A549 (cell line): ENCODE results near the gene SLN. TPM values are rescaled to one million over a fixed set of nuclear protein-coding genes. Genes with fewer than 3 reads are reported as not detected.
"Not testable (repeated sequence)": the region's sequence is repeated elsewhere in the genome, so short reads cannot be mapped to it uniquely, and the experiment has no call there.

Experiments
- ATAC-seq, 2 experiments: fragments of 200-7000 bp in 1 of 2; fragments of >200 bp in 1 of 2; cut with Nextera tagmentation in 1 of 2; cut with Tn5 transposase in 1 of 2; 3 replicates each; pipeline versions ENCODE4 v1.8.0 to v1.9.1; 2018 to 2020; ENCODE audit warnings: mild to moderate bottlenecking in 1 of 2, moderate library complexity in 1 of 2
- CTCF ChIA-PET: fragments of 300-600 bp; sonication (Branson Sonifier 250); formaldehyde crosslinking; extraction: SDS; loops from one replicate; lab custom pipeline; 2021; ENCODE audit warnings: antibody characterized with exemption, inconsistent platforms; lab: Yijun Ruan, JAX
- POLR2A ChIA-PET: fragments of 350-600 bp; formaldehyde crosslinking; extraction: SDS; loops from one replicate; lab custom pipeline; 2021; ENCODE audit warnings: antibody characterized with exemption, inconsistent platforms; lab: Yijun Ruan, JAX
- DNase-seq, 2 experiments: peaks; one replicate each; pipeline versions ENCODE4 v3.0.0 to v3.0.0-alpha.2; 2011 to 2016; ENCODE audit warnings: low read depth in 1 of 2, low spot score in 1 of 2
- FAIRE-seq: peaks from 2 replicates; lab custom pipeline; 2011; peaks lifted over from hg19 to GRCh38; lab: Jason Lieb, UNC
- H3K27ac ChIP-seq, 2 experiments: fragments of >200 bp; sonication (Bioruptor Twin); formaldehyde crosslinking; 3 replicates each; pipeline ENCODE4 v1.5.1; 2016 to 2017
- H3K4me1 ChIP-seq: fragments of >200 bp; sonication (Bioruptor Twin); formaldehyde crosslinking; 3 replicates; pipeline ENCODE4 v1.6.1; 2016
- H3K4me2 ChIP-seq: fragments of >200 bp; sonication (Bioruptor Twin); formaldehyde crosslinking; 3 replicates; pipeline ENCODE4 v1.6.1; 2016
- H3K4me3 ChIP-seq: fragments of >200 bp; sonication (Bioruptor Twin); formaldehyde crosslinking; 3 replicates; pipeline ENCODE4 v1.5.1; 2016
- H3K9me3 ChIP-seq: fragments of >200 bp; sonication (Bioruptor Twin); formaldehyde crosslinking; 3 replicates; pipeline ENCODE4 v1.6.1; 2016
- CEBPB ChIP-seq, 2 experiments: fragments of >200 bp in 1 of 2; sonication (Bioruptor Twin) in 1 of 2; formaldehyde crosslinking in 1 of 2; IDR thresholded peaks; 2 replicates each; pipeline ENCODE4 v1.6.1; 2012 to 2016
- FOSB ChIP-seq: fragments of 250-450 bp; sonication (Bioruptor Pico); IDR thresholded peaks from 2 replicates; pipeline ENCODE4 v1.5.0; 2020; ENCODE audit warnings: mild to moderate bottlenecking, moderate library complexity
- GATA3 ChIP-seq: IDR thresholded peaks from 2 replicates; pipeline ENCODE4 v1.6.1; 2012; ENCODE audit warnings: borderline replicate concordance
- JUNB ChIP-seq: fragments of >200 bp; sonication (Bioruptor Twin); formaldehyde crosslinking; IDR thresholded peaks from 2 replicates; pipeline ENCODE4 v1.6.1; 2016
- KDM5A ChIP-seq: fragments of 200-600 bp; sonication (generic); IDR thresholded peaks from 2 replicates; pipeline ENCODE4 v1.6.1; 2016; ENCODE audit warnings: antibody characterized with exemption, mild to moderate bottlenecking
- NPAS2 ChIP-seq: fragments of 250-450 bp; sonication (Bioruptor Pico); IDR thresholded peaks from 2 replicates; pipeline ENCODE4 v1.8.0; 2022; ENCODE audit warnings: mild to moderate bottlenecking, moderate library complexity, borderline replicate concordance
- NR3C1 ChIP-seq: fragments of >200 bp; sonication (Bioruptor Twin); formaldehyde crosslinking; IDR thresholded peaks from 3 replicates; pipeline ENCODE4 v1.6.1; 2017
- RAD21 ChIP-seq, 2 experiments: fragments of >200 bp in 1 of 2; sonication (Bioruptor Twin) in 1 of 2; formaldehyde crosslinking in 1 of 2; IDR thresholded peaks in 1 of 2; conservative IDR thresholded peaks in 1 of 2; 2 replicates in 1 of 2; 3 replicates in 1 of 2; pipeline ENCODE4 v1.6.1; 2012 to 2018; ENCODE audit warnings: inconsistent platforms in 1 of 2
- REST ChIP-seq: fragments of 200-600 bp; sonication (generic); IDR thresholded peaks from 2 replicates; pipeline ENCODE4 v1.6.1; 2016; ENCODE audit warnings: antibody characterized with exemption, mild to moderate bottlenecking, moderate library complexity
- TFCP2L1 ChIP-seq: fragments of 250-450 bp; sonication (Bioruptor Pico); IDR thresholded peaks from 2 replicates; pipeline ENCODE4 v1.5.0; 2021; ENCODE audit warnings: mild to moderate bottlenecking
- ZC3H11A ChIP-seq: fragments of 450-650 bp; IDR thresholded peaks from 2 replicates; pipeline ENCODE4 v1.6.1; 2014; ENCODE audit warnings: antibody characterized with exemption, mild to moderate bottlenecking
- WGBS: methylation state at CpG from one replicate; pipeline ENCODE4 v1.1.6; 2017; ENCODE audit errors: missing lambda C conversion rate; 5-methylcytosine and 5-hydroxymethylcytosine counted together
- polyA minus RNA-seq: library from RNA; depleted of rRNA, polyadenylated mRNA; stranded (reverse); fragments of >200 nt; gene quantifications from 2 replicates; pipeline ENCODE4 v1.2.3, GENCODE V29; 2011; rRNA and poly(A)+ RNA removed
- polyA plus RNA-seq, 4 experiments: library from polyadenylated mRNA; depleted of rRNA in 3 of 4; stranded (reverse); fragments of >200 nt; fragmentation: RNase III in 1 of 4; extraction: RNeasy Plus Mini Kit Qiagen cat#74134 plus additional on column Dnase treatment in 1 of 4; gene quantifications; 2 replicates in 3 of 4; 3 replicates in 1 of 4; pipeline ENCODE4 v1.2.3, GENCODE V29; 2011 to 2017
- TF ChIP-seq, protein P1 (sequence below): IDR thresholded peaks from 2 replicates; pipeline ENCODE4 v1.6.1; 2012
- TF ChIP-seq, protein P2 (sequence below): fragments of >200 bp; sonication (Bioruptor Twin); formaldehyde crosslinking; IDR thresholded peaks from 3 replicates; pipeline ENCODE4 v1.5.1; 2016
- TF ChIP-seq, protein P3 (sequence below): fragments of 150-350 bp; IDR thresholded peaks from 2 replicates; pipeline ENCODE4 v1.6.1; 2014; ENCODE audit warnings: low read depth, mild to moderate bottlenecking, low read length
- TF ChIP-seq, protein P4 (sequence below): IDR thresholded peaks from 2 replicates; pipeline ENCODE4 v1.6.1; 2012; ENCODE audit warnings: low read depth, borderline replicate concordance
- TF ChIP-seq, protein P5 (sequence below): fragments of 450-650 bp; IDR thresholded peaks from 2 replicates; pipeline ENCODE4 v1.6.1; 2014; ENCODE audit warnings: antibody characterized with exemption

The SLN gene
- polyA plus RNA-seq (2011; rRNA removed), result 2.0 and 2.2 TPM in 2 replicates
- 1.1 and 1.3 TPM in 2 replicates for polyA plus RNA-seq (2012; cell fraction: cytosol; rRNA removed)
- polyA plus RNA-seq (2012; cell fraction: nucleus; rRNA removed), result 0.65 and 1.7 TPM in 2 replicates
- 0.72 to 1.3 TPM (median 1.2 TPM) in 3 replicates for polyA plus RNA-seq (2017; fragmentation: RNase III; extraction: RNeasy Plus Mini Kit Qiagen cat#74134 plus additional on column Dnase treatment)
- polyA minus RNA-seq, result 1.3 and 2.1 TPM in 2 replicates

GRCh38 chr11:107711861-107712755 is at the start of gene SLN:
SLN (minus strand) TSS chr11:107712056.
- FAIRE-seq, result no peak

GRCh38 chr11:107758719-107759355 is 47.0 kb upstream of the SLN start:
- H3K27ac ChIP-seq, FAIRE-seq, ATAC-seq, H3K4me2 ChIP-seq, DNase-seq, H3K9me3 ChIP-seq, H3K4me1 ChIP-seq, H3K4me3 ChIP-seq, POLR2A ChIA-PET: not testable (repeated sequence)
- CTCF ChIA-PET, result interaction anchor here (1.2 to 3.4 kb wide), 3 partner anchors 9 to 70 kb away, joined by 3 to 12 read pairs (median 5); no protein-coding TSS in a partner anchor
- WGBS, result 76% methylated on average over 7 of the region's 7 CpGs

More at GRCh38 chr11:107711861-107712755, at the start of gene SLN:
- 35% methylated on average over 12 of the region's 12 CpGs for WGBS
- H3K4me1 ChIP-seq, result no peaks in the 10 kb centered on the region
- DNase-seq, result no peak
- ChIA-PET CTCF (interaction anchor here (1.1 to 1.5 kb wide), 3 partner anchors 41 to 163 kb away, joined by 3 read pairs; no protein-coding TSS in a partner anchor), POLR2A (no interaction called here)
- ATAC-seq, result peak in 1 of 2 experiments; percentile 69; a peak in 3 of 6 replicates
- H3K4me2 ChIP-seq, result peak within 1 kb of the TSS; percentile 41; the same call in 2 of the 3 replicates
- H3K9me3 ChIP-seq, result no peaks in the 10 kb centered on the region
- TF ChIP-seq FOSB (no peak), GATA3 (no peak), KDM5A (no peak), JUNB (no peak)
- TF ChIP-seq, protein P1, sequence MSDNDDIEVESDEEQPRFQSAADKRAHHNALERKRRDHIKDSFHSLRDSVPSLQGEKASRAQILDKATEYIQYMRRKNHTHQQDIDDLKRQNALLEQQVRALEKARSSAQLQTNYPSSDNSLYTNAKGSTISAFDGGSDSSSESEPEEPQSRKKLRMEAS, result no peak
- no peak within 1 kb of the TSS for H3K4me3 ChIP-seq
- H3K27ac ChIP-seq, result no peak within 1 kb of the TSS

DNA sequence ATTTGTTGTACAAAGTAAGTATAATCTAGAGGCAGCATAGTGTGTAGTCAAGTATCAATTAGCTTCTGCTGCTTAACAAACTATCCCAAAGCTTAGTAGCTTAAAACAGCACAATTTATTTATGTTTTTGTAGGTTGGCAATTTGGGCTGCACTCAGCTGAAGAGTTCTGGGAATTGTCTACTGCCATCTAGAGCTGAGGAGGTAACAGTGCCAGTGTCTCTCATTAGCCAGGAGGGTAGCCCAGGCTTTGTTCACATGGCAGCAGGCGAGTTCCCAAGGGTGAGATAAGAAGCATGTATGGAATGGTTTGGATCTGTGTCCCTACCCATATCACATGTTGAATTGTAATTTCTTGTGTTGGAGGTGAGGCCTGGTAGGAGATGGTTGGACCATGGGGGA is 45.8 kb upstream of the SLN start:
- H3K9me3 ChIP-seq, result no peaks in the 10 kb centered on the region
- FAIRE-seq (no peak), ATAC-seq (0 out of 6 replicates have a peak, but pooled peaks of 1 of the 2 experiments have one; percentile 42), DNase-seq (no peak)
- H3K4me3 ChIP-seq, result no peak overlapping the region
- TF ChIP-seq RAD21 (conservative IDR thresholded peaks at IDR 0.05 in 1 of 2, IDR thresholded peaks at IDR 0.05 in 1 of 2) (peak in 1 of 2 experiments; percentile 19; a peak in 1 of 5 replicates), NR3C1 (no peak)
- WGBS, result 77% methylated on average over 1 of the region's 1 CpG
- POLR2A ChIA-PET, result no interaction called here
- no peak overlapping the region for H3K27ac ChIP-seq
- H3K4me1 ChIP-seq, result no peaks in the 10 kb centered on the region
- H3K4me2 ChIP-seq, result no peak overlapping the region
- CTCF ChIA-PET, result interaction anchor here (1.4 to 3.4 kb wide), 2 partner anchors 13 to 69 kb away, joined by 5 to 12 read pairs; no protein-coding TSS in a partner anchor

GRCh38 chr11:107756553-107756952 is 44.7 kb upstream of the SLN start:
- ATAC-seq (no peak), FAIRE-seq (no peak), DNase-seq (no peak)
- no peaks in the 10 kb centered on the region for H3K9me3 ChIP-seq
- no peak overlapping the region for H3K4me3 ChIP-seq
- no peak overlapping the region for H3K4me2 ChIP-seq
- 95% methylated on average over 1 of the region's 1 CpG for WGBS
- no peaks in the 10 kb centered on the region for H3K4me1 ChIP-seq
- CTCF ChIA-PET, result interaction anchor here (1.0 to 1.3 kb wide), 3 partner anchors 14 to 207 kb away, joined by 3 to 4 read pairs (median 4); no protein-coding TSS in a partner anchor
- POLR2A ChIA-PET, result no interaction called here
- H3K27ac ChIP-seq, result no peak overlapping the region
- no peak for TF ChIP-seq NPAS2 (CRISPR knock-in tag)
- TF ChIP-seq, protein P2, sequence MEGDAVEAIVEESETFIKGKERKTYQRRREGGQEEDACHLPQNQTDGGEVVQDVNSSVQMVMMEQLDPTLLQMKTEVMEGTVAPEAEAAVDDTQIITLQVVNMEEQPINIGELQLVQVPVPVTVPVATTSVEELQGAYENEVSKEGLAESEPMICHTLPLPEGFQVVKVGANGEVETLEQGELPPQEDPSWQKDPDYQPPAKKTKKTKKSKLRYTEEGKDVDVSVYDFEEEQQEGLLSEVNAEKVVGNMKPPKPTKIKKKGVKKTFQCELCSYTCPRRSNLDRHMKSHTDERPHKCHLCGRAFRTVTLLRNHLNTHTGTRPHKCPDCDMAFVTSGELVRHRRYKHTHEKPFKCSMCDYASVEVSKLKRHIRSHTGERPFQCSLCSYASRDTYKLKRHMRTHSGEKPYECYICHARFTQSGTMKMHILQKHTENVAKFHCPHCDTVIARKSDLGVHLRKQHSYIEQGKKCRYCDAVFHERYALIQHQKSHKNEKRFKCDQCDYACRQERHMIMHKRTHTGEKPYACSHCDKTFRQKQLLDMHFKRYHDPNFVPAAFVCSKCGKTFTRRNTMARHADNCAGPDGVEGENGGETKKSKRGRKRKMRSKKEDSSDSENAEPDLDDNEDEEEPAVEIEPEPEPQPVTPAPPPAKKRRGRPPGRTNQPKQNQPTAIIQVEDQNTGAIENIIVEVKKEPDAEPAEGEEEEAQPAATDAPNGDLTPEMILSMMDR, result no peak
- TF ChIP-seq TFCP2L1 (CRISPR knock-in tag), result no peak
- TF ChIP-seq, protein P3, sequence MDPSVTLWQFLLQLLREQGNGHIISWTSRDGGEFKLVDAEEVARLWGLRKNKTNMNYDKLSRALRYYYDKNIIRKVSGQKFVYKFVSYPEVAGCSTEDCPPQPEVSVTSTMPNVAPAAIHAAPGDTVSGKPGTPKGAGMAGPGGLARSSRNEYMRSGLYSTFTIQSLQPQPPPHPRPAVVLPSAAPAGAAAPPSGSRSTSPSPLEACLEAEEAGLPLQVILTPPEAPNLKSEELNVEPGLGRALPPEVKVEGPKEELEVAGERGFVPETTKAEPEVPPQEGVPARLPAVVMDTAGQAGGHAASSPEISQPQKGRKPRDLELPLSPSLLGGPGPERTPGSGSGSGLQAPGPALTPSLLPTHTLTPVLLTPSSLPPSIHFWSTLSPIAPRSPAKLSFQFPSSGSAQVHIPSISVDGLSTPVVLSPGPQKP, result no peak
- no peak for TF ChIP-seq CEBPB (IDR thresholded peaks at IDR 0.05)
- TF ChIP-seq, protein P4, sequence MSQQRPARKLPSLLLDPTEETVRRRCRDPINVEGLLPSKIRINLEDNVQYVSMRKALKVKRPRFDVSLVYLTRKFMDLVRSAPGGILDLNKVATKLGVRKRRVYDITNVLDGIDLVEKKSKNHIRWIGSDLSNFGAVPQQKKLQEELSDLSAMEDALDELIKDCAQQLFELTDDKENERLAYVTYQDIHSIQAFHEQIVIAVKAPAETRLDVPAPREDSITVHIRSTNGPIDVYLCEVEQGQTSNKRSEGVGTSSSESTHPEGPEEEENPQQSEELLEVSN, result no peak
- no peak for TF ChIP-seq FOSB
- TF ChIP-seq, protein P5, sequence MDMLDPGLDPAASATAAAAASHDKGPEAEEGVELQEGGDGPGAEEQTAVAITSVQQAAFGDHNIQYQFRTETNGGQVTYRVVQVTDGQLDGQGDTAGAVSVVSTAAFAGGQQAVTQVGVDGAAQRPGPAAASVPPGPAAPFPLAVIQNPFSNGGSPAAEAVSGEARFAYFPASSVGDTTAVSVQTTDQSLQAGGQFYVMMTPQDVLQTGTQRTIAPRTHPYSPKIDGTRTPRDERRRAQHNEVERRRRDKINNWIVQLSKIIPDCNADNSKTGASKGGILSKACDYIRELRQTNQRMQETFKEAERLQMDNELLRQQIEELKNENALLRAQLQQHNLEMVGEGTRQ, result no peak
- no peak for TF ChIP-seq REST
- TF ChIP-seq ZC3H11A, result no peak
